Testis (tissue), 3 donors: ENCODE measurements around the gene EEFSEC. TPM values are rescaled to one million over a fixed set of nuclear protein-coding genes. Genes with fewer than 3 reads are reported as not detected.

Experiments used
- DNase-seq: peaks from one replicate; pipeline ENCODE4 v3.0.0-alpha.2; 2019
- H3K27ac ChIP-seq, 2 donors: fragments of 200-600 bp; sonication (generic); one replicate each; pipeline ENCODE4 v1.5.1; 2019
- H3K27me3 ChIP-seq: fragments of 200-600 bp; sonication (generic); one replicate; pipeline ENCODE4 v1.5.1; 2019
- H3K36me3 ChIP-seq: fragments of 200-600 bp; sonication (generic); one replicate; pipeline ENCODE4 v1.5.1; 2017; ENCODE audit warnings: low read depth; ENCODE audit errors: missing control alignments
- H3K4me1 ChIP-seq: fragments of 200-600 bp; sonication (generic); one replicate; pipeline ENCODE4 v1.5.1; 2019
- H3K4me3 ChIP-seq, 2 donors: fragments of 200-600 bp; sonication (generic); one replicate each; pipeline ENCODE4 v1.5.1; 2017 to 2019
- H3K9me3 ChIP-seq: fragments of 200-600 bp; sonication (generic); one replicate; pipeline ENCODE4 v1.5.1; 2017
- CTCF ChIP-seq, 3 experiments: fragments of 450-650 bp in 2 of 3; fragments of 200-600 bp in 1 of 3; sonication (generic) in 1 of 3; IDR thresholded peaks; one replicate each; pipeline ENCODE4 v1.5.1; 2016 to 2019; ENCODE audit warnings: antibody characterized with exemption in 3 of 3, mild to moderate bottlenecking in 2 of 3, moderate library complexity in 1 of 3
- POLR2A ChIP-seq: fragments of 450-650 bp; IDR thresholded peaks from one replicate; pipeline ENCODE4 v1.6.1; 2017; ENCODE audit warnings: antibody characterized with exemption, mild to moderate bottlenecking, moderate library complexity
- WGBS, 2 donors: methylation state at CpG; one replicate each; pipeline ENCODE4 v1.1.5; 2018; 5-methylcytosine and 5-hydroxymethylcytosine counted together
- intact Hi-C: fragments of 100-400 bp; cut with DNase I; formaldehyde crosslinking; loops from one replicate; pipeline ENCODE4 v1.15.1; 2023; ENCODE audit warnings: low total_unique reads
- polyA plus RNA-seq: library from polyadenylated mRNA; stranded (reverse); fragments of 350-450 nt; fragmentation: Illumina TruSeq; extraction: RNeasy Lipid Tissue Mini Kit (QIAGEN cat#74804); gene quantifications from one replicate; pipeline ENCODE4 v1.2.3, GENCODE V29; 2014; ENCODE audit warnings: low read depth, low replicate concordance; ENCODE audit not compliant: insufficient read depth
- total RNA-seq, 2 donors: library from RNA; depleted of rRNA; stranded (reverse); fragments of >200 nt; gene quantifications; one replicate each; pipeline ENCODE4 v1.2.3, GENCODE V29; 2016

EEFSEC gene
- total and polyA plus RNA-seq, 3 donors from 2014 or later: 35.4 to 40.3 (median 35.4) TPM

GRCh38 chr3:128241741-128242140 lies 88.5 kb downstream of the EEFSEC start:
- TF ChIP-seq CTCF (IDR thresholded peaks at IDR 0.05): no peak
- no peak for TF ChIP-seq POLR2A
- Histone ChIP-seq H3K36me3 (no peaks in the 10 kb centered on the region), H3K4me1 (no peaks in the 10 kb centered on the region), H3K4me3 (no peak overlapping the region), H3K27me3 (no peaks in the 10 kb centered on the region), H3K9me3 (no peaks in the 10 kb centered on the region), H3K27ac (no peak overlapping the region)
- intact Hi-C loops: no loop called here
- no peak for DNase-seq
- 98% methylated on average over 5 of the region's 5 CpGs for WGBS, 2 donors

- intact Hi-C loops: no loop called here
- H3K9me3 ChIP-seq: no peaks in the 10 kb centered on the region
- H3K27me3 ChIP-seq: no peaks in the 10 kb centered on the region
- no peak overlapping the region for H3K27ac ChIP-seq
- DNase-seq: no peak
- TF ChIP-seq CTCF (IDR thresholded peaks at IDR 0.05): no peak
- no peak for TF ChIP-seq POLR2A
- 84 to 89% methylated on average over 12 to 13 of the region's 13 CpGs for WGBS, 2 donors
- H3K36me3 ChIP-seq: no peaks in the 10 kb centered on the region
- H3K4me3 ChIP-seq: no peak overlapping the region
- no peaks in the 10 kb centered on the region for H3K4me1 ChIP-seq
These were observed 89.7 kb downstream of the EEFSEC start for GRCh38 chr3:128242818-128243601.

- 74 to 87% methylated on average over 11 of the region's 11 CpGs for WGBS, 2 donors
- DNase-seq: no peak
- Histone ChIP-seq H3K4me1 (no peaks in the 10 kb centered on the region), H3K4me3 (no peak overlapping the region), H3K27me3 (no peaks in the 10 kb centered on the region), H3K9me3 (no peaks in the 10 kb centered on the region), H3K36me3 (no peaks in the 10 kb centered on the region), H3K27ac (no peak overlapping the region)
- intact Hi-C loops: no loop called here
- no peak for TF ChIP-seq POLR2A
- TF ChIP-seq CTCF (IDR thresholded peaks at IDR 0.05): no peak
These were observed 90.6 kb downstream of the EEFSEC start for GRCh38 chr3:128243602-128244504.

GRCh38 chr3:128245460-128245859 lies 92.2 kb downstream of the EEFSEC start:
- H3K27me3 ChIP-seq: no peaks in the 10 kb centered on the region
- H3K9me3 ChIP-seq: no peaks in the 10 kb centered on the region
- TF ChIP-seq POLR2A (no peak), CTCF (IDR thresholded peaks at IDR 0.05) (no peak)
- intact Hi-C loops: no loop called here
- no peaks in the 10 kb centered on the region for H3K4me1 ChIP-seq
- WGBS, 2 donors: 74 to 89% methylated on average over 5 of the region's 5 CpGs
- H3K36me3 ChIP-seq: no peaks in the 10 kb centered on the region
- no peak overlapping the region for H3K27ac ChIP-seq
- DNase-seq: no peak
- no peak overlapping the region for H3K4me3 ChIP-seq
